K562 (cell line): Measurements from ENCODE around the gene LANCL3. TPM values are rescaled to one million over a fixed set of nuclear protein-coding genes. Genes with fewer than 3 reads are reported as not detected.

Experiments
- C11orf30 ChIP-seq: fragments of 450-650 bp; IDR thresholded peaks from 2 replicates; pipeline ENCODE4 v1.6.1; 2016; ENCODE audit warnings: low read depth, mild to moderate bottlenecking
- CHAMP1 ChIP-seq: fragments of 450-650 bp; IDR thresholded peaks from 2 replicates; pipeline ENCODE4 v1.6.1; 2016; ENCODE audit warnings: mild to moderate bottlenecking
- DDX20 ChIP-seq: fragments of 450-650 bp; IDR thresholded peaks from 2 replicates; pipeline ENCODE4 v1.6.1; 2016; ENCODE audit warnings: missing genetic modification characterization, low read depth, mild to moderate bottlenecking, missing compliant biosample characterization, moderate library complexity
- EP300 ChIP-seq: IDR thresholded peaks from 2 replicates; pipeline ENCODE4 v1.6.1; 2012; ENCODE audit warnings: low read length, improper control_type of control experiment
- FOXA1 ChIP-seq: fragments of 450-650 bp; IDR thresholded peaks from 2 replicates; pipeline ENCODE4 v1.6.1; 2016; ENCODE audit warnings: mild to moderate bottlenecking, borderline replicate concordance
- GTF2F1 ChIP-seq: IDR thresholded peaks from 2 replicates; pipeline ENCODE4 v1.6.1; 2011; ENCODE audit warnings: low read depth, low read length, improper control_type of control experiment
- HDAC3 ChIP-seq: fragments of 450-650 bp; IDR thresholded peaks from 2 replicates; pipeline ENCODE4 v1.6.1; 2018; ENCODE audit warnings: borderline replicate concordance, mild to moderate bottlenecking, moderate library complexity; ENCODE audit not compliant: partially characterized antibody
- HMGN3 ChIP-seq: IDR thresholded peaks from 2 replicates; pipeline ENCODE4 v1.6.1; 2011; ENCODE audit warnings: borderline replicate concordance, low read depth, mild to moderate bottlenecking, mixed read lengths, low read length; ENCODE audit not compliant: insufficient read length; ENCODE audit errors: extremely low read depth
- LEF1 ChIP-seq: fragments of 450-650 bp; IDR thresholded peaks from 2 replicates; pipeline ENCODE4 v1.6.1; 2016; ENCODE audit warnings: mild to moderate bottlenecking
- MYBL2 ChIP-seq, 2 experiments: fragments of 450-650 bp in 1 of 2; sonication (generic) in 1 of 2; formaldehyde crosslinking in 1 of 2; IDR thresholded peaks; 2 replicates each; pipeline versions ENCODE4 v1.6.1 to v1.8.1; 2017 to 2022; ENCODE audit warnings: borderline replicate concordance in 1 of 2, inconsistent platforms in 1 of 2, low read depth in 1 of 2, mild to moderate bottlenecking in 1 of 2, missing genetic modification reagents in 1 of 2, moderate library complexity in 1 of 2
- PHB2 ChIP-seq: fragments of 450-650 bp; IDR thresholded peaks from 2 replicates; pipeline ENCODE4 v1.6.1; 2017; ENCODE audit warnings: low read depth
- STAT5B ChIP-seq: fragments of 250-450 bp; sonication (Bioruptor Pico); IDR thresholded peaks from 2 replicates; pipeline ENCODE4 v1.8.0; 2021; ENCODE audit warnings: mild to moderate bottlenecking, inconsistent platforms
- ZNF324 ChIP-seq: fragments of 250-450 bp; sonication (Bioruptor Pico); IDR thresholded peaks from 2 replicates; pipeline ENCODE4 v1.4.0; 2020; ENCODE audit warnings: mild to moderate bottlenecking
- ZNF584 ChIP-seq: fragments of 200-800 bp; sonication (Bioruptor generic); IDR thresholded peaks from 2 replicates; pipeline ENCODE4 v1.6.1; 2016; ENCODE audit warnings: low read depth, mild to moderate bottlenecking, missing genetic modification characterization, missing compliant biosample characterization
- ZNF75A ChIP-seq: fragments of 450-650 bp; formaldehyde crosslinking; IDR thresholded peaks from 2 replicates; pipeline ENCODE4 v1.4.0; 2020; ENCODE audit warnings: mild to moderate bottlenecking
- polyA plus RNA-seq, 8 experiments: library from polyadenylated mRNA; depleted of rRNA in 4 of 8; stranded (reverse) in 5 of 8; unstranded in 3 of 8; fragments of >200 nt; fragmentation: Nextera tagmentation in 2 of 8; fragmentation: Illumina TruSeq in 1 of 8; extraction: Ambion mirVana in 2 of 8; extraction: Trizol in 1 of 8; gene quantifications; 2 replicates each; pipeline versions ENCODE4 v1.2.1 to v1.2.3, GENCODE V29; 2011 to 2014; ENCODE audit warnings: inconsistent platforms in 1 of 8, missing spikeins in 1 of 8
- total RNA-seq, 7 experiments: library from RNA; depleted of rRNA in 6 of 7; stranded (reverse); fragments of >200 nt in 6 of 7; fragmentation: Illumina TruSeq in 2 of 7; extraction: Trizol in 2 of 7; gene quantifications; 2 replicates each; pipeline versions ENCODE4 v1.2.1 to v1.2.3, GENCODE V29; 2011 to 2021; ENCODE audit warnings: low replicate concordance in 1 of 7
- TF ChIP-seq, protein P1 (sequence below): fragments of 450-650 bp; IDR thresholded peaks from 2 replicates; pipeline ENCODE4 v1.6.1; 2014; ENCODE audit warnings: low read depth, mild to moderate bottlenecking, moderate library complexity, borderline replicate concordance
- TF ChIP-seq, protein P2 (sequence below): IDR thresholded peaks from 2 replicates; pipeline ENCODE4 v1.6.1; 2011; ENCODE audit warnings: borderline replicate concordance, low read depth, mild to moderate bottlenecking, moderate library complexity, low read length; ENCODE audit not compliant: insufficient read depth, poor library complexity, severe bottlenecking
- TF ChIP-seq, protein P3 (sequence below): fragments of 250-450 bp; sonication (Bioruptor Pico); IDR thresholded peaks from 2 replicates; pipeline ENCODE4 v1.4.0; 2020; ENCODE audit warnings: mild to moderate bottlenecking, moderate library complexity

The LANCL3 gene
- total and polyA plus RNA-seq, 9 of the 15 experiments (the other 6 are each of a cell fraction or from before 2014, with no cell fraction given): 0.41 to 1.5 (median 0.58) TPM

- TF ChIP-seq ZNF324 (CRISPR knock-in tag) (no peak), FOXA1 (no peak), ZNF75A (CRISPR knock-in tag) (no peak), ZNF584 (CRISPR knock-in tag) (no peak), DDX20 (no peak), EP300 (no peak), HMGN3 (no peak), GTF2F1 (no peak), STAT5B (CRISPR knock-in tag) (no peak), LEF1 (no peak), MYBL2 (IDR thresholded peaks at IDR 0.05; ENCODE audit: low read depth) (no peak), MYBL2 (CRISPR knock-in tag; IDR thresholded peaks at IDR 0.05; ENCODE audit: borderline replicate concordance) (no peak), C11orf30 (peak; percentile 77), HDAC3 (no peak), CHAMP1 (no peak), PHB2 (no peak)
- TF ChIP-seq, protein P1, sequence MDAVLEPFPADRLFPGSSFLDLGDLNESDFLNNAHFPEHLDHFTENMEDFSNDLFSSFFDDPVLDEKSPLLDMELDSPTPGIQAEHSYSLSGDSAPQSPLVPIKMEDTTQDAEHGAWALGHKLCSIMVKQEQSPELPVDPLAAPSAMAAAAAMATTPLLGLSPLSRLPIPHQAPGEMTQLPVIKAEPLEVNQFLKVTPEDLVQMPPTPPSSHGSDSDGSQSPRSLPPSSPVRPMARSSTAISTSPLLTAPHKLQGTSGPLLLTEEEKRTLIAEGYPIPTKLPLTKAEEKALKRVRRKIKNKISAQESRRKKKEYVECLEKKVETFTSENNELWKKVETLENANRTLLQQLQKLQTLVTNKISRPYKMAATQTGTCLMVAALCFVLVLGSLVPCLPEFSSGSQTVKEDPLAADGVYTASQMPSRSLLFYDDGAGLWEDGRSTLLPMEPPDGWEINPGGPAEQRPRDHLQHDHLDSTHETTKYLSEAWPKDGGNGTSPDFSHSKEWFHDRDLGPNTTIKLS: no peak
- TF ChIP-seq, protein P2, sequence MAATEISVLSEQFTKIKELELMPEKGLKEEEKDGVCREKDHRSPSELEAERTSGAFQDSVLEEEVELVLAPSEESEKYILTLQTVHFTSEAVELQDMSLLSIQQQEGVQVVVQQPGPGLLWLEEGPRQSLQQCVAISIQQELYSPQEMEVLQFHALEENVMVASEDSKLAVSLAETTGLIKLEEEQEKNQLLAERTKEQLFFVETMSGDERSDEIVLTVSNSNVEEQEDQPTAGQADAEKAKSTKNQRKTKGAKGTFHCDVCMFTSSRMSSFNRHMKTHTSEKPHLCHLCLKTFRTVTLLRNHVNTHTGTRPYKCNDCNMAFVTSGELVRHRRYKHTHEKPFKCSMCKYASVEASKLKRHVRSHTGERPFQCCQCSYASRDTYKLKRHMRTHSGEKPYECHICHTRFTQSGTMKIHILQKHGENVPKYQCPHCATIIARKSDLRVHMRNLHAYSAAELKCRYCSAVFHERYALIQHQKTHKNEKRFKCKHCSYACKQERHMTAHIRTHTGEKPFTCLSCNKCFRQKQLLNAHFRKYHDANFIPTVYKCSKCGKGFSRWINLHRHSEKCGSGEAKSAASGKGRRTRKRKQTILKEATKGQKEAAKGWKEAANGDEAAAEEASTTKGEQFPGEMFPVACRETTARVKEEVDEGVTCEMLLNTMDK: no peak
- TF ChIP-seq, protein P3, sequence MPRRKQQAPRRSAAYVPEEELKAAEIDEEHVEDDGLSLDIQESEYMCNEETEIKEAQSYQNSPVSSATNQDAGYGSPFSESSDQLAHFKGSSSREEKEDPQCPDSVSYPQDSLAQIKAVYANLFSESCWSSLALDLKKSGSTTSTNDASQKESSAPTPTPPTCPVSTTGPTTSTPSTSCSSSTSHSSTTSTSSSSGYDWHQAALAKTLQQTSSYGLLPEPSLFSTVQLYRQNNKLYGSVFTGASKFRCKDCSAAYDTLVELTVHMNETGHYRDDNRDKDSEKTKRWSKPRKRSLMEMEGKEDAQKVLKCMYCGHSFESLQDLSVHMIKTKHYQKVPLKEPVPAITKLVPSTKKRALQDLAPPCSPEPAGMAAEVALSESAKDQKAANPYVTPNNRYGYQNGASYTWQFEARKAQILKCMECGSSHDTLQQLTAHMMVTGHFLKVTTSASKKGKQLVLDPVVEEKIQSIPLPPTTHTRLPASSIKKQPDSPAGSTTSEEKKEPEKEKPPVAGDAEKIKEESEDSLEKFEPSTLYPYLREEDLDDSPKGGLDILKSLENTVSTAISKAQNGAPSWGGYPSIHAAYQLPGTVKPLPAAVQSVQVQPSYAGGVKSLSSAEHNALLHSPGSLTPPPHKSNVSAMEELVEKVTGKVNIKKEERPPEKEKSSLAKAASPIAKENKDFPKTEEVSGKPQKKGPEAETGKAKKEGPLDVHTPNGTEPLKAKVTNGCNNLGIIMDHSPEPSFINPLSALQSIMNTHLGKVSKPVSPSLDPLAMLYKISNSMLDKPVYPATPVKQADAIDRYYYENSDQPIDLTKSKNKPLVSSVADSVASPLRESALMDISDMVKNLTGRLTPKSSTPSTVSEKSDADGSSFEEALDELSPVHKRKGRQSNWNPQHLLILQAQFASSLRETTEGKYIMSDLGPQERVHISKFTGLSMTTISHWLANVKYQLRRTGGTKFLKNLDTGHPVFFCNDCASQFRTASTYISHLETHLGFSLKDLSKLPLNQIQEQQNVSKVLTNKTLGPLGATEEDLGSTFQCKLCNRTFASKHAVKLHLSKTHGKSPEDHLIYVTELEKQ: no peak
These were observed 66.6 kb downstream of the LANCL3 start (continued) for GRCh38 chrX:37638047-37638446.
